Fibroblast of lung (primary cell): ENCODE results near the gene TSSK2.

Experiments used
- CTCF ChIP-seq, 2 donors: IDR thresholded peaks in 1 of 2; conservative IDR thresholded peaks in 1 of 2; 1 replicate in 1 of 2; 2 replicates in 1 of 2; pipeline ENCODE4 v1.5.1; 2011 to 2012; ENCODE audit warnings: low read length in 2 of 2, control low read depth in 1 of 2, inconsistent platforms in 1 of 2, low read depth in 1 of 2, mild to moderate bottlenecking in 1 of 2
- EZH2 ChIP-seq: IDR thresholded peaks from 2 replicates; pipeline ENCODE4 v1.5.1; 2012; ENCODE audit warnings: low read length, control low read depth, mild to moderate bottlenecking; ENCODE audit errors: missing control alignments

GRCh38 chr22:19149047-19149883 is 18.2 kb downstream of the TSSK2 start:
- TF ChIP-seq CTCF (conservative IDR thresholded peaks at IDR 0.05 in 1 of 2, IDR thresholded peaks at IDR 0.05 in 1 of 2; ENCODE audit: low read depth in 1 of 2, low read length in 2 of 2) (no peak), EZH2 (peak; percentile 83)
